ENCODE measurements around the gene CACNG6. TPM values are rescaled to one million over a fixed set of nuclear protein-coding genes. Genes with fewer than 3 reads are reported as not detected.

Gene CACNG6
- polyA plus RNA-seq, result not detected in 3 replicates
- not detected for polyA plus RNA-seq (2011; ENCODE audit: low read depth)
- polyA plus RNA-seq (2011; cell fraction: cytosol; rRNA removed), result not detected in 2 replicates
- not detected in 2 replicates for polyA plus RNA-seq (2011; cell fraction: nucleus; rRNA removed)
- not detected in 2 replicates for polyA plus RNA-seq (2012; ENCODE audit: low replicate concordance)
- polyA minus RNA-seq, result not detected in 3 replicates
- polyA minus RNA-seq (2011; cell fraction: cytosol; rRNA and poly(A)+ RNA removed), result not detected
- not detected in 2 replicates for polyA minus RNA-seq (2011; cell fraction: nucleus; rRNA and poly(A)+ RNA removed)

- FAIRE-seq, result no peak
- Histone ChIP-seq H3K4me3 (ENCODE audit: control insufficient read depth in 2 of 3, extremely low read depth in 1 of 3, insufficient read depth in 2 of 3, low read depth in 1 of 3, low read length in 3 of 3) (no peak within 1 kb of the TSS), H3K27me3 (ENCODE audit: control insufficient read depth, extremely low read depth, insufficient read depth, low read length) (peaks cover 32% of the 10 kb centered on the region), H3K9ac (ENCODE audit: control insufficient read depth, extremely low read depth, insufficient read depth, low read length) (no peak within 1 kb of the TSS), H3K79me2 (ENCODE audit: control insufficient read depth, insufficient read depth, low read length) (no peaks in the 10 kb centered on the region), H2AFZ (ENCODE audit: control insufficient read depth, low read length) (no peak within 1 kb of the TSS), H3K4me1 (ENCODE audit: control insufficient read depth, extremely low read depth, insufficient read depth, low read length) (no peaks in the 10 kb centered on the region), H3K9me3 (ENCODE audit: control insufficient read depth, low read depth, low read length) (no peaks in the 10 kb centered on the region), H3K36me3 (ENCODE audit: control insufficient read depth in 2 of 2, extremely low read depth in 1 of 2, insufficient read depth in 2 of 2, low read length in 2 of 2) (no peaks in the 10 kb centered on the region), H3K4me2 (ENCODE audit: control insufficient read depth, extremely low read depth, insufficient read depth, low read depth, low read length) (no peak within 1 kb of the TSS), H3K9me1 (ENCODE audit: control insufficient read depth, extremely low read depth, insufficient read depth, low read length) (no peaks in the 10 kb centered on the region), H3K27ac (ENCODE audit: control insufficient read depth, insufficient read depth, low read length) (no peak within 1 kb of the TSS), H4K20me1 (ENCODE audit: control insufficient read depth, extremely low read depth, insufficient read depth, low read length) (no peaks in the 10 kb centered on the region)
- no peak for DNase-seq (ENCODE audit: low read depth, low spot score)
- TF ChIP-seq EZH2 (IDR thresholded peaks at IDR 0.05; ENCODE audit: low read length) (no peak), CTCF (optimal IDR thresholded peaks at IDR 0.05 in 1 of 3, IDR thresholded peaks at IDR 0.05 in 1 of 3, conservative IDR thresholded peaks at IDR 0.05 in 1 of 3; ENCODE audit: extremely low read depth in 1 of 3, insufficient read depth in 2 of 3, low read length in 3 of 3) (no peak)
- dilution Hi-C loops (cut with MboI; ENCODE audit: extremely low pct_ligation_motif_present, low sequenced_read_pairs), result no loop called here
Observed at GRCh38 chr19:53991224-53992113, at the start of gene CACNG6. Gene CACNG6, plus strand, starts transcription at chr19:53991637. Its CDS starts 1,241 bp downstream, at chr19:53992878.

GRCh38 chr19:53942001-53942786 lies 49.2 kb upstream of the CACNG6 start:
- H3K27ac ChIP-seq (ENCODE audit: control insufficient read depth, insufficient read depth, low read length), result no peak overlapping the region
- H3K4me2 ChIP-seq (ENCODE audit: control insufficient read depth, extremely low read depth, insufficient read depth, low read depth, low read length), result no peak overlapping the region
- FAIRE-seq, result no peak

More at GRCh38 chr19:53942001-53942786, 49.2 kb upstream of the CACNG6 start:
- Histone ChIP-seq H3K27me3 (ENCODE audit: control insufficient read depth, extremely low read depth, insufficient read depth, low read length) (peaks cover 19% of the 10 kb centered on the region), H3K9ac (ENCODE audit: control insufficient read depth, extremely low read depth, insufficient read depth, low read length) (no peak overlapping the region), H3K9me1 (ENCODE audit: control insufficient read depth, extremely low read depth, insufficient read depth, low read length) (no peaks in the 10 kb centered on the region), H4K20me1 (ENCODE audit: control insufficient read depth, extremely low read depth, insufficient read depth, low read length) (no peaks in the 10 kb centered on the region), H3K4me3 (ENCODE audit: control insufficient read depth in 2 of 3, extremely low read depth in 1 of 3, insufficient read depth in 2 of 3, low read depth in 1 of 3, low read length in 3 of 3) (no peak overlapping the region), H3K79me2 (ENCODE audit: control insufficient read depth, insufficient read depth, low read length) (no peaks in the 10 kb centered on the region), H2AFZ (ENCODE audit: control insufficient read depth, low read length) (no peak overlapping the region), H3K9me3 (ENCODE audit: control insufficient read depth, low read depth, low read length) (no peaks in the 10 kb centered on the region), H3K4me1 (ENCODE audit: control insufficient read depth, extremely low read depth, insufficient read depth, low read length) (no peaks in the 10 kb centered on the region), H3K36me3 (ENCODE audit: control insufficient read depth in 2 of 2, extremely low read depth in 1 of 2, insufficient read depth in 2 of 2, low read length in 2 of 2) (no peaks in the 10 kb centered on the region)
- no peak for DNase-seq (ENCODE audit: low read depth, low spot score)
- dilution Hi-C loops (cut with MboI; ENCODE audit: extremely low pct_ligation_motif_present, low sequenced_read_pairs), result loop anchor here (25.0 kb wide), 1 partner anchor 95 kb away; no protein-coding TSS in a partner anchor
- no peak for TF ChIP-seq CTCF (optimal IDR thresholded peaks at IDR 0.05 in 1 of 3, IDR thresholded peaks at IDR 0.05 in 1 of 3, conservative IDR thresholded peaks at IDR 0.05 in 1 of 3; ENCODE audit: extremely low read depth in 1 of 3, insufficient read depth in 2 of 3, low read length in 3 of 3)
- TF ChIP-seq EZH2 (IDR thresholded peaks at IDR 0.05; ENCODE audit: low read length), result no peak
